Endothelial cell of umbilical vein (primary cell): ENCODE measurements around the gene FAM13B. TPM values are rescaled to one million over a fixed set of nuclear protein-coding genes. Genes with fewer than 3 reads are reported as not detected.

ENCODE experiments used
- BruUV-seq: library from RNA; stranded (reverse); fragments of 400-500 nt; replicated peaks from 2 replicates; lab custom pipeline; 2021; lab: Mats Ljungman, UMichigan
- CTCF ChIA-PET: fragments of 300-600, 350-600 bp; sonication (Branson Sonifier 250); formaldehyde crosslinking; loops from one replicate; lab custom pipeline; 2021; ENCODE audit warnings: antibody characterized with exemption, inconsistent platforms; lab: Charles Lee
- POLR2A ChIA-PET: fragments of 300-600, 350-600 bp; sonication (Branson Sonifier 250); formaldehyde crosslinking; loops from one replicate; lab custom pipeline; 2021; ENCODE audit warnings: antibody characterized with exemption, inconsistent platforms; lab: Charles Lee
- DNase-seq: peaks from one replicate; pipeline ENCODE4 v3.0.0-alpha.2; 2011; ENCODE audit warnings: low read depth, low spot score
- FAIRE-seq: peaks from 2 replicates; lab custom pipeline; 2011; peaks lifted over from hg19 to GRCh38; lab: Jason Lieb, UNC
- H2AFZ ChIP-seq: 2 replicates; pipeline ENCODE4 v1.6.0; 2012; ENCODE audit warnings: low read depth, low read length, control low read depth, inconsistent platforms
- H3K27ac ChIP-seq: 2 replicates; pipeline ENCODE4 v1.5.1; 2011; ENCODE audit warnings: low read depth, mild to moderate bottlenecking, control low read depth, low read length, moderate library complexity; ENCODE audit not compliant: insufficient read depth
- H3K27me3 ChIP-seq, 2 experiments: 2 replicates each; pipeline versions ENCODE4 v1.6.0 to v1.6.1; 2011; ENCODE audit warnings: low read length in 2 of 2, mixed read lengths in 1 of 2; ENCODE audit not compliant: control insufficient read depth in 2 of 2, insufficient read depth in 2 of 2
- H3K36me3 ChIP-seq, 2 experiments: 2 replicates in 1 of 2; 3 replicates in 1 of 2; pipeline ENCODE4 v1.5.1; 2011; ENCODE audit warnings: low read length in 2 of 2, mild to moderate bottlenecking in 1 of 2, moderate library complexity in 1 of 2; ENCODE audit not compliant: control insufficient read depth in 2 of 2, insufficient read depth in 2 of 2; ENCODE audit errors: extremely low read depth in 1 of 2
- H3K4me1 ChIP-seq: 3 replicates; pipeline ENCODE4 v1.5.1; 2011; ENCODE audit warnings: mild to moderate bottlenecking, low read length; ENCODE audit not compliant: control insufficient read depth, insufficient read depth; ENCODE audit errors: extremely low read depth
- H3K4me2 ChIP-seq: 2 replicates; pipeline ENCODE4 v1.6.1; 2011; ENCODE audit warnings: low read length, control low read depth, mixed read lengths; ENCODE audit not compliant: insufficient read depth
- H3K4me3 ChIP-seq, 3 experiments: fragments of 200-600 bp in 1 of 3; sonication (generic), shearing (Covaris generic) in 1 of 3; replicated peaks in 1 of 3; 2 replicates each; pipeline ENCODE4 v1.5.1; 2011 to 2016; ENCODE audit warnings: control low read depth in 3 of 3, low read length in 3 of 3, mild to moderate bottlenecking in 2 of 3, inconsistent platforms in 1 of 3, low read depth in 1 of 3, moderate library complexity in 1 of 3; ENCODE audit not compliant: insufficient read depth in 1 of 3
- H3K79me2 ChIP-seq: 2 replicates; pipeline ENCODE4 v1.6.0; 2012; ENCODE audit warnings: low read length, inconsistent platforms; ENCODE audit not compliant: control insufficient read depth, insufficient read depth
- H3K9ac ChIP-seq: replicated peaks from 2 replicates; pipeline ENCODE3; 2011; ENCODE audit warnings: low read length, control low read depth; ENCODE audit not compliant: insufficient read depth; ENCODE audit errors: extremely low read depth
- H3K9me1 ChIP-seq: replicated peaks from 3 replicates; pipeline ENCODE4 v1.6.0; 2011; ENCODE audit warnings: mild to moderate bottlenecking, low read length; ENCODE audit not compliant: control insufficient read depth, insufficient read depth; ENCODE audit errors: extremely low read depth
- H3K9me3 ChIP-seq: replicated peaks from 2 replicates; pipeline ENCODE4 v1.5.1; 2012; ENCODE audit warnings: low read length, inconsistent platforms; ENCODE audit not compliant: control insufficient read depth, insufficient read depth
- H4K20me1 ChIP-seq: replicated peaks from 2 replicates; pipeline ENCODE3; 2011; ENCODE audit warnings: mild to moderate bottlenecking, low read length; ENCODE audit not compliant: control insufficient read depth, insufficient read depth; ENCODE audit errors: extremely low read depth
- FOS ChIP-seq: IDR thresholded peaks from 2 replicates; pipeline ENCODE4 v1.6.1; 2011; ENCODE audit warnings: mild to moderate bottlenecking, low read length, moderate library complexity, borderline replicate concordance; ENCODE audit not compliant: insufficient read depth
- GATA2 ChIP-seq: IDR thresholded peaks from 2 replicates; pipeline ENCODE4 v1.7.0; 2011; ENCODE audit warnings: low read depth, mild to moderate bottlenecking, moderate library complexity, mixed read lengths, low read length; ENCODE audit not compliant: insufficient read length, insufficient read depth
- JUN ChIP-seq: IDR thresholded peaks from 2 replicates; pipeline ENCODE4 v1.6.1; 2011; ENCODE audit warnings: borderline replicate concordance, low read depth; ENCODE audit not compliant: insufficient read length, insufficient read depth
- MYC ChIP-seq: IDR thresholded peaks from one replicate; pipeline ENCODE4 v1.6.1; 2011; ENCODE audit warnings: mild to moderate bottlenecking, low read depth, low read length
- POLR2A ChIP-seq: IDR thresholded peaks from 2 replicates; pipeline ENCODE4 v1.6.1; 2012; ENCODE audit warnings: low read depth, mild to moderate bottlenecking, control low read depth, low read length
- POLR2AphosphoS5 ChIP-seq: IDR thresholded peaks from 2 replicates; pipeline ENCODE4 v1.6.1; 2012; ENCODE audit warnings: low read depth, mild to moderate bottlenecking, control low read depth, low read length, moderate library complexity; ENCODE audit not compliant: insufficient read depth
- dilution Hi-C: fragments of 300-500 bp; cut with MboI; formaldehyde crosslinking; loops from one replicate; pipeline ENCODE4 v1.15.0; 2019; ENCODE audit warnings: low sequenced_read_pairs; ENCODE audit not compliant: extremely low pct_ligation_motif_present
- intact Hi-C: fragments of 100-400 bp; cut with micrococcal nuclease; formaldehyde crosslinking; loops from one replicate; pipeline ENCODE4 v1.10.0; 2022
- polyA plus RNA-seq, 4 experiments: library from polyadenylated mRNA; depleted of rRNA in 3 of 4; stranded (reverse) in 3 of 4; unstranded in 1 of 4; fragments of >200 nt; gene quantifications; 2 replicates each; pipeline versions ENCODE4 v1.2.1 to v1.2.3, GENCODE V29; 2011 to 2012; ENCODE audit warnings: missing spikeins in 1 of 4
- total RNA-seq: library from RNA; stranded (reverse); gene quantifications from 2 replicates; pipeline ENCODE4 v1.2.3, GENCODE V29; 2021
- TF ChIP-seq, protein P1 (sequence below): IDR thresholded peaks from 2 replicates; pipeline ENCODE4 v1.6.1; 2011; ENCODE audit not compliant: insufficient read depth, insufficient read length

Gene FAM13B
- total and polyA plus RNA-seq, 2 donors (not counting 3 experiments of a cell fraction or from before 2014, with no cell fraction given) = 8.7 to 25.4 TPM

- peak; percentile 56 for TF ChIP-seq JUN
- no peak for TF ChIP-seq POLR2A
- TF ChIP-seq, protein P1, sequence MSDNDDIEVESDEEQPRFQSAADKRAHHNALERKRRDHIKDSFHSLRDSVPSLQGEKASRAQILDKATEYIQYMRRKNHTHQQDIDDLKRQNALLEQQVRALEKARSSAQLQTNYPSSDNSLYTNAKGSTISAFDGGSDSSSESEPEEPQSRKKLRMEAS = no peak
- peak; percentile 98 for TF ChIP-seq GATA2
- TF ChIP-seq POLR2AphosphoS5 = peak; percentile 76
- no peak for TF ChIP-seq MYC
- peak; percentile 81 for TF ChIP-seq FOS
- Histone ChIP-seq H3K9me1 (no peaks in the 10 kb centered on the region), H3K27me3 (no peaks in the 10 kb centered on the region), H3K4me1 (peaks cover 37% of the 10 kb centered on the region), H3K27ac (peak overlapping the region; percentile 79), H3K79me2 (no peaks in the 10 kb centered on the region), H3K36me3 (no peaks in the 10 kb centered on the region), H3K9me3 (no peaks in the 10 kb centered on the region), H3K9ac (no peak overlapping the region), H2AFZ (no peak overlapping the region), H4K20me1 (no peaks in the 10 kb centered on the region), H3K4me3 (no peak overlapping the region), H3K4me2 (peak overlapping the region; percentile 41)
- peak; percentile 80 for DNase-seq
- FAIRE-seq = peak; percentile 90
- ChIA-PET CTCF (interaction anchor here (1.4 to 1.7 kb wide), 2 partner anchors 8 to 234 kb away, joined by 3 to 5 read pairs; no protein-coding TSS in a partner anchor), POLR2A (no interaction called here)
- dilution Hi-C loops = no loop called here
- no TSS peak for BruUV-seq
- intact Hi-C loops = loop anchor here (2.0 to 5.0 kb wide), 2 partner anchors 60 to 117 kb away; no protein-coding TSS in a partner anchor
These were observed 138.3 kb downstream of the FAM13B start for GRCh38 chr5:137894586-137894985.

GRCh38 chr5:137891849-137892248 is 141.0 kb downstream of the FAM13B start:
- Histone ChIP-seq H3K9me1 (no peaks in the 10 kb centered on the region), H3K9ac (no peak overlapping the region), H4K20me1 (no peaks in the 10 kb centered on the region), H3K79me2 (no peaks in the 10 kb centered on the region), H3K4me3 (no peak overlapping the region), H3K36me3 (no peaks in the 10 kb centered on the region), H3K27me3 (no peaks in the 10 kb centered on the region), H3K27ac (no peak overlapping the region), H3K4me2 (no peak overlapping the region), H3K9me3 (no peaks in the 10 kb centered on the region), H3K4me1 (peaks cover 36% of the 10 kb centered on the region), H2AFZ (no peak overlapping the region)
- ChIA-PET CTCF (interaction anchor here (1.1 kb wide), 1 partner anchor 113 kb away, joined by 3 read pairs; no protein-coding TSS in a partner anchor), POLR2A (no interaction called here)
- intact Hi-C loops = loop anchor here (5.0 kb wide), 1 partner anchor 115 kb away; no protein-coding TSS in a partner anchor
- BruUV-seq = no TSS peak
- no peak for FAIRE-seq
- TF ChIP-seq MYC (no peak), GATA2 (no peak)
- no peak for DNase-seq
- dilution Hi-C loops = no loop called here
